Measurements from ENCODE around the gene JCAD.

- TF ChIP-seq CTCF (IDR thresholded peaks at IDR 0.05), result no peak
- TF ChIP-seq POLR2A (IDR thresholded peaks at IDR 0.05), result no peak
Measured at GRCh38 chr10:30057894-30058556, 1.4 kb downstream of the JCAD start.

Data from adrenal gland (tissue), 5 donors.